ENCODE measurements around the gene TENM4. TPM values are rescaled to one million over a fixed set of nuclear protein-coding genes. Genes with fewer than 3 reads are reported as not detected.

TENM4 gene
- total and polyA plus RNA-seq, 2 of the 8 experiments (the other 6 are each of a cell fraction or from before 2014, with no cell fraction given): 3.5 to 7.2 TPM

DNA sequence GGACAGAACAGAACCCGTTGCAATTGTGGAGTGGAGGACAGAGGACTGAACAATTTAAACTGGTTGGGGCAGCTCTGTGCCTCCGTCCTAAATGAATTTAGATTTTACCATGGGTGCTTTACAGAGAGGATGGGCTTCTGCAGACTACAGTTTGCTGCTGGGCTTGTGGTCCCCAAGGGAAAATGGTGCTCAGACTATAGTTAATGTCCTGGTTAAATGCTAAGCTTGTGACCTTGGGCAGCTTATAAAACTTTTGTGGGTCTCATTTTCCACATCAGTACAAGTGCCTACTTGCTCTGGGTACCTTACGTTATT, 511.0 kb downstream of the TENM4 start:
- no peak overlapping the region for H3K56ac ChIP-seq (replicated peaks; ENCODE audit: insufficient read length, low read depth, low read length)
- WGBS, 2 experiments (ENCODE audit: extremely low coverage in 1 of 2, insufficient coverage in 1 of 2, insufficient read length in 1 of 2, insufficient replicate concordance in 2 of 2, low coverage in 1 of 2, low lambda C conversion rate in 2 of 2, missing lambda C conversion rate in 1 of 2): 29% methylated on average over 3 of the region's 3 CpGs; no CpG with 5 or more reads in 1 of the 2 experiments
- H3K79me2 ChIP-seq (ENCODE audit: control insufficient read depth in 1 of 2, insufficient read depth in 2 of 2, low read length in 2 of 2): no peaks in the 10 kb centered on the region
- H3K14ac ChIP-seq (ENCODE audit: insufficient read length): no peak overlapping the region
- H2BK120ac ChIP-seq (replicated peaks; ENCODE audit: low read depth, low read length): no peak overlapping the region
- DNase-seq (ENCODE audit: low read depth in 1 of 2, low spot score in 2 of 2) (no peak), FAIRE-seq (no peak)
- no peaks in the 10 kb centered on the region for H3K36me3 ChIP-seq (ENCODE audit: control insufficient read depth in 2 of 4, insufficient read depth in 4 of 4, low read length in 3 of 4)
- no peak overlapping the region for H2AFZ ChIP-seq (ENCODE audit: low read length)
- H3K27me3 ChIP-seq (replicated peaks in 1 of 4; ENCODE audit: control insufficient read depth in 3 of 4, extremely low read depth in 1 of 4, insufficient read depth in 3 of 4, low read length in 3 of 4): peaks cover 27 to 61% (median 56%) of the 10 kb centered on the region in 4 experiments
- POLR2A ChIA-PET (ENCODE audit: partially characterized antibody): interaction anchor here (0.9 to 2.3 kb wide), 4 partner anchors 11 to 64 kb away, joined by 3 to 15 read pairs (median 4); no protein-coding TSS in a partner anchor
- no peak overlapping the region for H3K4ac ChIP-seq (replicated peaks; ENCODE audit: insufficient read length, low read depth, low read length)
- no peak overlapping the region for H4K5ac ChIP-seq (ENCODE audit: insufficient read length, low read depth, low read length)
- H3K4me2 ChIP-seq (ENCODE audit: insufficient read depth in 1 of 2, low read depth in 2 of 2, low read length in 2 of 2): peak overlapping the region; percentile 52 to 53; a peak in 3 of 4 replicates
- no peak overlapping the region for H3K23ac ChIP-seq (ENCODE audit: insufficient read length)
- no peak overlapping the region for H2BK5ac ChIP-seq (ENCODE audit: low read depth, low read length)
- no peaks in the 10 kb centered on the region for H3K23me2 ChIP-seq (ENCODE audit: low read depth, low read length)
- CTCF ChIA-PET (ENCODE audit: partially characterized antibody): interaction anchor here (0.8 to 2.5 kb wide), 13 partner anchors 10 to 284 kb away, joined by 3 to 8 read pairs (median 3); no protein-coding TSS in a partner anchor
- H2BK20ac ChIP-seq (ENCODE audit: low read length): no peak overlapping the region
- no peak overlapping the region for H2BK12ac ChIP-seq (ENCODE audit: low read depth, low read length)
- H2BK15ac ChIP-seq (ENCODE audit: low read length): no peak overlapping the region
- no peaks in the 10 kb centered on the region for H3K79me1 ChIP-seq (ENCODE audit: low read depth, low read length)
- H4K8ac ChIP-seq (ENCODE audit: extremely low read depth, insufficient read depth, low read length): no peak overlapping the region
- no peak overlapping the region for H2AK5ac ChIP-seq (ENCODE audit: low read depth, low read length)
- peaks cover 2 to 6% of the 10 kb centered on the region in 2 experiments for H4K20me1 ChIP-seq (replicated peaks in 1 of 2; ENCODE audit: control insufficient read depth in 1 of 2, insufficient read depth in 2 of 2, low read length in 2 of 2)
- no peak overlapping the region for H3K27ac ChIP-seq (ENCODE audit: low read depth, low read length)
- H3K9me3 ChIP-seq (ENCODE audit: insufficient read depth in 2 of 2, low read depth in 1 of 2, low read length in 1 of 2): no peaks in the 10 kb centered on the region; a peak in 2 of 4 replicates
- H4K91ac ChIP-seq (replicated peaks; ENCODE audit: insufficient read length, low read length): no peak overlapping the region
- peak overlapping the region in 1 of 4 experiments; percentile 41; a peak in 4 of 8 replicates for H3K4me3 ChIP-seq (ENCODE audit: extremely low read depth in 1 of 4, insufficient read depth in 2 of 4, low read depth in 3 of 4, low read length in 4 of 4)
- H3K18ac ChIP-seq (ENCODE audit: extremely low read depth, low read length): peak overlapping the region; percentile 3; the same call in 1 of the 2 replicates
- H3K4me1 ChIP-seq (replicated peaks in 1 of 4; ENCODE audit: control insufficient read depth in 3 of 4, insufficient read depth in 4 of 4, low read length in 3 of 4): peaks cover 8 to 22% (median 18%) of the 10 kb centered on the region in 4 experiments; a peak in 6 of 7 replicates
- no peak overlapping the region for H3K9ac ChIP-seq (replicated peaks in 1 of 4; ENCODE audit: extremely low read depth in 1 of 4, low read depth in 3 of 4, low read length in 3 of 4)
- no peak for TF ChIP-seq MAFK (IDR thresholded peaks at IDR 0.05; ENCODE audit: low read depth, low read length)
- TF ChIP-seq FOSL1 (IDR thresholded peaks at IDR 0.05; ENCODE audit: insufficient read depth, low read depth, low read length): no peak
- no peak for TF ChIP-seq RBBP5 (IDR thresholded peaks at IDR 0.05; ENCODE audit: borderline replicate concordance, low read depth, low read length)
- no peak for TF ChIP-seq CEBPB (IDR thresholded peaks at IDR 0.05; ENCODE audit: low read depth, low read length)
- TF ChIP-seq TCF12 (IDR thresholded peaks at IDR 0.05; ENCODE audit: low read depth, low read length): no peak
- TF ChIP-seq KDM4A (IDR thresholded peaks at IDR 0.05; ENCODE audit: low read depth, low read length, severe bottlenecking): no peak
- TF ChIP-seq EP300 (IDR thresholded peaks at IDR 0.05; ENCODE audit: borderline replicate concordance in 1 of 2, low read depth in 2 of 2, low read length in 2 of 2): no peak
- no peak for TF ChIP-seq CTBP2 (IDR thresholded peaks at IDR 0.05; ENCODE audit: borderline replicate concordance, insufficient read depth, insufficient read length, low read length)
- no peak for TF ChIP-seq RNF2 (IDR thresholded peaks at IDR 0.05; ENCODE audit: borderline replicate concordance, low read depth, low read length, missing control alignments, poor library complexity, severe bottlenecking)
- TF ChIP-seq TEAD4 (IDR thresholded peaks at IDR 0.05; ENCODE audit: low read depth, low read length): no peak
- no peak for TF ChIP-seq ASH2L (IDR thresholded peaks at IDR 0.05; ENCODE audit: low read length)
- no peak for TF ChIP-seq NRF1 (IDR thresholded peaks at IDR 0.05; ENCODE audit: low read depth, low read length)
- no peak for TF ChIP-seq BCL11A (IDR thresholded peaks at IDR 0.05; ENCODE audit: low read depth in 2 of 2, low read length in 2 of 2)
- no peak for TF ChIP-seq SRF (IDR thresholded peaks at IDR 0.05; ENCODE audit: low read depth, low read length)
